GM12878 (cell line): ENCODE data around the gene RPL22L1. TPM values are rescaled to one million over a fixed set of nuclear protein-coding genes. Genes with fewer than 3 reads are reported as not detected.

Experiments used
- ATAC-seq: fragments of 200-7000 bp; cut with Tn5 transposase; 3 replicates; pipeline ENCODE4 v1.9.1; 2020; ENCODE audit warnings: mild to moderate bottlenecking, moderate library complexity
- BruUV-seq: library from RNA; stranded (reverse); fragments of 400-500 nt; replicated peaks from 2 replicates; lab custom pipeline; 2021; lab: Mats Ljungman, UMichigan
- CTCF ChIA-PET: fragments of 300-600 bp; sonication (Branson Sonifier 250); formaldehyde crosslinking; extraction: SDS; loops from one replicate; lab custom pipeline; 2021; ENCODE audit warnings: inconsistent platforms; lab: Yijun Ruan, JAX
- POLR2A ChIA-PET: fragments of 350-600 bp; formaldehyde crosslinking; extraction: SDS; loops from one replicate; lab custom pipeline; 2021; ENCODE audit warnings: inconsistent platforms; lab: Charles Lee
- RAD21 ChIA-PET: fragments of 300-600 bp; sonication (Branson Sonifier 250); formaldehyde crosslinking; loops from one replicate; lab custom pipeline; 2023; ENCODE audit warnings: antibody characterized with exemption; ENCODE audit not compliant: unreplicated experiment; lab: Charles Lee
- SMC1A ChIA-PET: fragments of 300-600 bp; sonication (Branson Sonifier 250); formaldehyde crosslinking; loops from one replicate; lab custom pipeline; 2023; ENCODE audit not compliant: unreplicated experiment, uncharacterized antibody; lab: Charles Lee
- DNase-seq: peaks from one replicate; pipeline ENCODE4 v3.0.0-alpha.2; 2011; ENCODE audit warnings: low read depth, low spot score
- FAIRE-seq: peaks from 3 replicates; lab custom pipeline; 2011; peaks lifted over from hg19 to GRCh38; lab: Jason Lieb, UNC
- H2AFZ ChIP-seq: 2 replicates; pipeline ENCODE4 v1.6.0; 2011; ENCODE audit warnings: low read depth, low read length, control low read depth; ENCODE audit not compliant: control insufficient read depth
- H3K27ac ChIP-seq: 2 replicates; pipeline ENCODE4 v1.5.1; 2011; ENCODE audit warnings: control low read depth; ENCODE audit not compliant: control insufficient read depth, insufficient read depth
- H3K27me3 ChIP-seq, 2 experiments: replicated peaks in 1 of 2; 2 replicates each; pipeline versions ENCODE4 v1.6.0 to v1.6.1; 2011; ENCODE audit warnings: low read length in 1 of 2; ENCODE audit not compliant: control insufficient read depth in 2 of 2, insufficient read depth in 2 of 2
- H3K36me3 ChIP-seq, 2 experiments: 2 replicates each; pipeline ENCODE4 v1.5.1; 2011; ENCODE audit warnings: low read length in 1 of 2; ENCODE audit not compliant: control insufficient read depth in 2 of 2, insufficient read depth in 2 of 2
- H3K4me1 ChIP-seq: 2 replicates; pipeline ENCODE4 v1.6.1; 2011; ENCODE audit warnings: mild to moderate bottlenecking, low read length, moderate library complexity, mixed read lengths; ENCODE audit not compliant: control insufficient read depth, insufficient read depth
- H3K4me2 ChIP-seq: 2 replicates; pipeline ENCODE4 v1.6.0; 2011; ENCODE audit warnings: control low read depth; ENCODE audit not compliant: control insufficient read depth, insufficient read depth
- H3K4me3 ChIP-seq: fragments of 200-600 bp; sonication (generic); 2 replicates; pipeline ENCODE4 v1.5.1; 2016
- H3K79me2 ChIP-seq: 2 replicates; pipeline ENCODE4 v1.6.0; 2011; ENCODE audit warnings: low read length; ENCODE audit not compliant: control insufficient read depth, insufficient read depth
- H3K9ac ChIP-seq: 2 replicates; pipeline ENCODE4 v1.8.0; 2011; ENCODE audit warnings: low read length, control low read depth, mixed read lengths; ENCODE audit not compliant: control insufficient read depth, insufficient read depth
- H3K9me3 ChIP-seq: replicated peaks from 3 replicates; pipeline ENCODE4 v1.5.1; 2011; ENCODE audit warnings: mild to moderate bottlenecking, low read length; ENCODE audit not compliant: control insufficient read depth, insufficient read depth
- H4K20me1 ChIP-seq: 2 replicates; pipeline ENCODE4 v1.6.0; 2011; ENCODE audit not compliant: control insufficient read depth, insufficient read depth
- EP300 ChIP-seq, 2 experiments: fragments of 150-350 bp in 1 of 2; IDR thresholded peaks; 2 replicates each; pipeline ENCODE4 v1.6.1; 2011 to 2012; ENCODE audit warnings: low read depth in 2 of 2, low read length in 2 of 2, borderline replicate concordance in 1 of 2, improper control_type of control experiment in 1 of 2, inconsistent platforms in 1 of 2; ENCODE audit not compliant: control insufficient read depth in 1 of 2
- PRDM15 ChIP-seq: fragments of 450-650 bp; formaldehyde crosslinking; IDR thresholded peaks from 2 replicates; pipeline ENCODE4 v1.4.0; 2020; ENCODE audit warnings: mild to moderate bottlenecking, moderate library complexity
- SUPT20H ChIP-seq: IDR thresholded peaks from 2 replicates; pipeline ENCODE4 v1.6.1; 2011; ENCODE audit warnings: low read depth, mild to moderate bottlenecking, low read length, moderate library complexity, borderline replicate concordance; ENCODE audit not compliant: control insufficient read depth
- USF1 ChIP-seq: IDR thresholded peaks from 2 replicates; pipeline ENCODE4 v1.6.1; 2011; ENCODE audit warnings: borderline replicate concordance, low read depth, mild to moderate bottlenecking, moderate library complexity, mixed read lengths, low read length; ENCODE audit not compliant: insufficient read depth; ENCODE audit errors: extremely low read length
- in situ Hi-C: fragments of 300-500 bp; cut with MboI; formaldehyde crosslinking; loops from 9 replicates; pipeline ENCODE4 v1.14.3; 2018; ENCODE audit warnings: mixed read lengths
- intact Hi-C: fragments of 100-400 bp; cut with micrococcal nuclease; formaldehyde crosslinking; loops from one replicate; pipeline ENCODE4 v1.14.2; 2022; ENCODE audit not compliant: unreplicated experiment
- polyA plus RNA-seq, 11 experiments: library from polyadenylated mRNA; depleted of rRNA in 4 of 11; unstranded in 6 of 11; stranded (reverse) in 5 of 11; fragments of >200 nt; fragmentation: Nextera tagmentation in 4 of 11; fragmentation: Illumina TruSeq in 1 of 11; extraction: Ambion mirVana in 4 of 11; extraction: Trizol in 1 of 11; gene quantifications; 1 replicate in 1 of 11; 2 replicates in 10 of 11; pipeline versions ENCODE4 v1.2.1 to v1.2.3, GENCODE V29; 2011 to 2016; ENCODE audit warnings: inconsistent platforms in 2 of 11, missing spikeins in 2 of 11, low read depth in 1 of 11
- total RNA-seq, 4 experiments: library from RNA; depleted of rRNA in 3 of 4; stranded (reverse); fragments of >200 nt in 3 of 4; fragmentation: Illumina TruSeq in 1 of 4; extraction: Trizol in 1 of 4; gene quantifications; 2 replicates each; pipeline versions ENCODE4 v1.2.1 to v1.2.3, GENCODE V29; 2013 to 2021

The RPL22L1 gene
- total and polyA plus RNA-seq, 10 of the 15 experiments (the other 5 are each of a cell fraction or from before 2014, with no cell fraction given) = 203 to 803 (median 422) TPM

GRCh38 chr3:170910542-170910941, 40.5 kb upstream of the RPL22L1 start:
- H3K27me3 ChIP-seq = 0 out of 4 replicates have a peak, but pooled peaks cover 0 to 3% of the 10 kb centered on the region in 2 experiments
- ChIA-PET CTCF (no interaction called here), POLR2A (interaction anchor here (0.5 kb wide), 1 partner anchor 1444 kb away, joined by 3 read pairs; no protein-coding TSS in a partner anchor), RAD21 (no interaction called here), SMC1A (no interaction called here)
- no peak overlapping the region for H3K4me2 ChIP-seq
- FAIRE-seq = no peak
- no peak overlapping the region for H3K4me3 ChIP-seq
- no peaks in the 10 kb centered on the region for H4K20me1 ChIP-seq
- DNase-seq = no peak
- H3K9ac ChIP-seq = no peak overlapping the region
- peaks cover 8% of the 10 kb centered on the region for H3K9me3 ChIP-seq
- no peaks in the 10 kb centered on the region; the same call in 1 of the 2 replicates for H3K4me1 ChIP-seq
- H3K27ac ChIP-seq = no peak overlapping the region
- intact Hi-C loops = no loop called here
- BruUV-seq = no TSS peak
- no peaks in the 10 kb centered on the region for H3K79me2 ChIP-seq
- in situ Hi-C loops = no loop called here
- no peaks in the 10 kb centered on the region for H3K36me3 ChIP-seq
- no peak for ATAC-seq
- TF ChIP-seq EP300 (IDR thresholded peaks at IDR 0.05; ENCODE audit: borderline replicate concordance in 1 of 2, control insufficient read depth in 1 of 2, low read depth in 2 of 2, low read length in 2 of 2) (no peak), SUPT20H (no peak), USF1 (no peak), PRDM15 (CRISPR knock-in tag) (no peak)
- no peak overlapping the region for H2AFZ ChIP-seq
